ENCODE data around the gene MEGF8.
A peak's percentile ranks its signal among the peaks of the same experiment; 100 is the strongest.

The MEGF8 gene

DNA sequence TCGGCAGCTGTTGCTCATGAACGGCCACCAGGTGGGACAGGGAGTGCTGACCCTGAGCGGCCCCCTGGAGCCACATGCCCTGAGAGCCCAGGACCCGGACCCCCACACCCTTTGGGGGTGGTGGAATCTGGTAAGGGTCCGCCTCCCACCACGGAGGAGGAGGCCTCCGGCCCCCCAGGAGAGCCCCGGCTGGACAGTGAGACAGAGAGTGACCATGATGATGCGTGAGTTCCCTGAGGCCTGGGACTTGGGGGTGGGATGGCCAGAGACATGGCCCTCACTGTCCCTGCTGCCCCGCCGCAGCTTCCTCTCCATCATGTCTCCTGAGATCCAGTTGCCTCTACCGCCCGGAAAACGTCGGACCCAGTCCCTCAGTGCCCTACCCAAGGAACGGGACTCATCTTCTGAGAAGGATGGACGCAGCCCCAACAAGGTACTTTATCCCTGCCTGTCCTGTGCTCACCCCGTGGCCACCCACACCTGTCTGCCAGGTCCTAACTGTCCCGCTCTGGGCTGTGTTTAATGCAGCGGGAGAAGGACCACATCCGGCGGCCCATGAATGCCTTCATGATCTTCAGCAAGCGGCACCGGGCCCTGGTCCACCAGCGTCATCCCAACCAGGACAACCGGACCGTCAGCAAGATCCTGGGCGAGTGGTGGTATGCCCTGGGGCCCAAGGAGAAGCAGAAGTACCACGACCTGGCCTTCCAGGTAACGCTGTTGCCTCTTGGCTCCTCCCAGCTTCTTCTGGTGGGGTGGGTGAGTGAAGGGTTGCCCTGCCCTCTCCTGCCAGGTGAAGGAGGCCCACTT is 38.2 kb upstream of the MEGF8 start:
- no peak for DNase-seq

DNA sequence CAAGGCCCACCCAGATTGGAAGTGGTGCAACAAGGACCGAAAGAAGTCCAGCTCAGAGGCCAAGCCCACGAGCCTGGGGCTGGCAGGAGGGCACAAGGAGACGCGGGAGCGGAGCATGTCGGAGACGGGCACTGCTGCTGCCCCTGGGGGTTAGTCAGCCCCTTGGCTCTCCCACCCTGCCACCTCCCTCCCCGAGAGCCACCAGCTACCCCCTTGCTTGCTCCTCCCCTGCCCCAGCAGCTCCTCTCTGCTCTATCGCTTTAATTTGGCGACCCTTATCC is 37.7 kb upstream of the MEGF8 start:
- DNase-seq: no peak

DNA sequence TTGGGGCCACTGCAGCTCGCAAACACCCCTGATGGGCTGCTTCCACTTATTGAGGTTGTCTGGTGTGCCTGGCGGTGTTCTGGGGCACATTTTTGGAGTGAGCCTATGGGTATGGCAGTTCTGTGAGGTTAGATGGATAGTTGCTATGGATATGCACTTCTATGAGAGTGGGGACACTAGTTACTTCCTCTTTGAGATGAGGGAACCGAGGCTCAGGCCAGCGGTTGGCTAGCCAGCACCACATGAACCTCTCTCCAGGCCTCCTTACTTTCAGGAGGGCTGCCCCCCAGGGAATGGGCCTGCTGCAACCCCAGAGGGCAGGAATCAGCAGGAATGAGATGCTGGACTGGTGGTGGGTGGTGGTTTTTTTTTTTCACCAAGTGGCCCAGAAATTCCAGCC is 37.0 kb upstream of the MEGF8 start:
- DNase-seq: no peak

GRCh38 chr19:42288881-42289555 is 36.4 kb upstream of the MEGF8 start:
- DNase-seq: no peak

DNA sequence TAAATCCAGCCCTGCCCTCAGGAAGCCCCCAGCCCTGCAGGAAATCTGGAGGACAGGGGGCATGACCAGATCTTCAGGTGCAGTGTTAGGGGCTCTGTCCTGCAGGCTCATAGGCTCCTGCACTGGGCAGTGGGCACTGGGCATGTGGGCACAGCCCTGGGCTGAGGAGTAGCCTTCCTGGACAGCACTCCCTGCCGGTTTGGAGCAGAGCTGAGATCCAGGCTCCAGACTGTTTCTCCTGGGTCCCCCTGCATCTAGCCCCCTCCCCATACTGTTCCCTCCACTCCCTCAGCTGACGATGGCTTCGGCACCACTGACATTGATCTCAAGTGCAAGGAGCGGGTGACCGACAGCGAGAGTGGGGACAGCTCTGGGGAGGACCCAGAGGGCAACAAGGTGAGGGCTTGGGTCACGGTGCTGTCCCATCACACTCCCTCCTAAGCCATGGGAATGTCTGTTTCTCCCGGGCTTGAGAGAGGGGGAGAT is 35.8 kb upstream of the MEGF8 start:
- no peak for DNase-seq

DNA sequence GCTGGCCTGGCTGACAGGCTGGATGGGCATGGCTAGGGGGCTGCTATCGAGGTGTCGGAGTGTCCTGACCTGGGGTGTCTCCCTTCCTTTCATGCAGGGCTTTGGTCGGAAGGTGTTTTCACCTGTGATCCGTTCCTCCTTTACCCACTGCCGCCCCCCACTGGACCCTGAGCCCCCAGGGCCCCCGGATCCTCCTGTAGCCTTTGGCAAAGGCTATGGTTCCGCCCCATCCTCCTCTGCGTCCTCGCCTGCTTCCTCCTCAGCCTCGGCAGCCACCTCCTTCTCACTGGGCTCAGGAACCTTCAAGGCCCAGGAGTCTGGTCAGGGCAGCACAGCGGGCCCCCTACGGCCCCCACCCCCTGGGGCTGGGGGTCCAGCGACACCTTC is 35.3 kb upstream of the MEGF8 start:
- no peak for DNase-seq

GRCh38 chr19:42290523-42291434 is 34.7 kb upstream of the MEGF8 start:
- no peak for DNase-seq

- DNase-seq: no peak
Measured at GRCh38 chr19:42291435-42291810, 34.0 kb upstream of the MEGF8 start.

- DNase-seq: no peak
Measured at GRCh38 chr19:42292042-42292960, 33.1 kb upstream of the MEGF8 start.

DNA sequence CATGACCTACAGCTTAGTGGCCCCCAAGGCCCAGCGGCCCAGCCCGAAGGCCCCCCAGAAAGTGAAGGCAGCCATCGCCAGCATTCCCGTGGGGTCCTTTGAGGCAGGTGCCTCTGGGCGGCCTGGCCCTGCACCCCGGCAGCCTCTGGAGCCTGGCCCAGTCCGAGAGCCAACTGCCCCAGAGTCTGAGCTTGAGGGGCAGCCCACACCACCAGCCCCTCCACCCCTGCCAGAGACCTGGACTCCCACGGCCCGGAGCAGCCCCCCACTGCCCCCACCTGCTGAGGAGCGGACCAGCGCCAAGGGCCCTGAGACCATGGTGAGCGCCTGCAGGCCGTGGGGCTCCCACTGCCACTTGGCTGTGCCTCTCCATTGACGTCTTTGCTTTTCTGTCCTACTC is 32.5 kb upstream of the MEGF8 start:
- no peak for DNase-seq

GRCh38 chr19:42293540-42293939 is 31.9 kb upstream of the MEGF8 start:
- DNase-seq: no peak

DNA sequence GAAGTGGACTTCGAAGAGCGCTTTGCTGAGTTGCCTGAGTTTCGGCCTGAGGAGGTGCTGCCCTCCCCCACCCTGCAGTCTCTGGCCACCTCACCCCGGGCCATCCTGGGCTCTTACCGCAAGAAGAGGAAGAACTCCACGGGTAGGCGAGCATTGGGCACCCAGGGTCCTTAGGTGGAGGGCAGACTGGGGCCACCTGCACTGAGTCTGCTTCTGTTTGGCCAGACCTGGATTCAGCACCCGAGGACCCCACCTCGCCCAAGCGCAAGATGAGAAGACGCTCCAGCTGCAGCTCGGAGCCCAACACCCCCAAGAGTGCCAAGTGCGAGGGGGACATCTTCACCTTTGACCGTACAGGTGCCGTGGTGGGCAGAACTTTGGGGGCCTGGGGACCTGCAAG is 31.5 kb upstream of the MEGF8 start:
- DNase-seq: no peak

GRCh38 chr19:42294471-42295137 is 30.8 kb upstream of the MEGF8 start:
- no peak for DNase-seq

- no peak for DNase-seq
Measured at GRCh38 chr19:42295342-42295741, 30.1 kb upstream of the MEGF8 start.

DNA sequence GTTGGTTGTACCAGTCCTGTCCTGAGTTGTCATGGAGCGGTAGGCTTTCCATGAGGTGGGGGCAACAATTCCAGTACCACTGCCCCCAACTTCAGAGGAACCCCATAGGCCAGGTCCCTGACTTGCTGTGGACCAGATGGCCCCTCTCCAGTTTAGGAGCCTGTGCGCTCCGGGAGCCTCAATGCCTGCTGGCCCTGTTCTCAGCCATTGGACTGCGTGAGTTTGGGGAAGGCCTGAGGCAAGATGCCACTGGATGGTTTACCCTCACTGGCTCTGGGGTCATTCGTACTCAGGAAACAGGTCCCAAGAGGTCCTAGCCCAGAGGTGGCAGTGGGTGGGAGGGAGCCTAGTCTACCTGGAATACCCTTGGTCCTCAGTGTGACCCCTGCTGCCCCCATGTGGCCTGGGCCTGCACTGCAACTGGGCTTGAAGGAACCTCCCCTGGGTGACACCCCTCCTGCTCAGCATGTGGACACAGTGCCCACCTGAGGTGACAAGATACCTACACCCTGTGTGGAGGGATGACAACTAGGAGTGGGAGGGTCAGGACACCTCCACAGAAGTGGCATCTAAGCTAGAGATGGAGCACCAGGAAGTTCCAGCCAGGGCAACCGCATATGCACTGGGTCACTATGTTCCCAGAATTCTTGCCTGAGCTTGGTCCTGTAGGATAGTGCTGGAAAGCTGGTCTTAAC is 29.5 kb upstream of the MEGF8 start:
- DNase-seq: peak; percentile 83

GRCh38 chr19:42297039-42297438 is 28.4 kb upstream of the MEGF8 start:
- DNase-seq: no peak

GRCh38 chr19:42301646-42302203 is 23.7 kb upstream of the MEGF8 start, which contains the start of gene PRR19:
TSS of gene PRR19 (plus strand) at chr19:42302132. CDS start at chr19:42309585, 7,453 bp downstream.
- DNase-seq: no peak

- no peak for DNase-seq
Measured at GRCh38 chr19:42303101-42303464, 22.4 kb upstream of the MEGF8 start.

DNA sequence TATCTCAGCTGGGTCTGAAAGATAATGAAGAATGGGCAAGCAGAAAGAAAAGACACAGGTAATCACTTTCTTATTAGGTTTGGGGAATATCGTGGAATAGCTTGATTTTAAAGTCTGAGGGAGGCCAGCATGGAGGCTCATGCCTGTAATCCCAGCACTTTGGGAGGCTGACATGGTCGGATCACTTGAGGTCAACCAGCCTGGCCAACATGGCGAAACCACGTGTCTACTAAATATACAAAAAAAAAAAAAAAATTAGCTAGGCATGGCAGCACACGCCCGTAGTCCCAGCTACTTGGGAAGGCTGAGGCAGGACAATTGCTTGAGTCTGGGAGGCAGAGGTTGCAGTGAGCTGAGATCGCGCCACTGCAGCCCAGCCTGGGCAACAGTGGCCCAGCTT is 21.6 kb upstream of the MEGF8 start:
- DNase-seq: no peak

GRCh38 chr19:42306646-42307045 is 18.8 kb upstream of the MEGF8 start:
- DNase-seq: no peak

DNA sequence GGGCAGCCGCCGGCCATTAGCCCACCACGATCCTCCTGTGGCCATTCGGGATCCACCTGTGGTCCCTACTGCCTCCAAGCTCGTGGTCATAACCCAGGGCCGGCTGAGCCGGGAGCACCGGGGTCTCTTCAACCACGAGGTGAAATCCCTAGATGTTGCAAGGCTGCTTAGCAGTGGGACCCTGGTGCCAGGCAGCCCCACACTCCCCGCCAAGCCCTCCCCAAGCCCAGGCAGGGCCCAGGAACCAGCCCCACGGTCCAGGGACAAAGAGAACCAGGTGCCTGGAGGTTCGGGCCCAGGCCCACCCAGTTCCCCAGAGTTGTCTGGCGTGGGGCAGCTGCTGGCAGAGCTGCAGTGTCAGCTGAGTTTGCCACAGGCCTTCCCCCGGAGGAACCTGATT is 15.7 kb upstream of the MEGF8 start:
- no peak for DNase-seq

Data from activated effector memory CD4-positive, alpha-beta T cell treated with Interleukin-2 at 50 U/mL for 16 hours (primary cell).